SK-N-SH (cell line): Measurements from ENCODE around the gene NEAT1. TPM values are rescaled to one million over a fixed set of nuclear protein-coding genes. Genes with fewer than 3 reads are reported as not detected.

Source experiments
- CTCF ChIA-PET: fragments of 300-600, 350-600 bp; formaldehyde crosslinking; extraction: SDS; loops from one replicate; lab custom pipeline; 2021; lab: Yijun Ruan, JAX
- POLR2A ChIA-PET: fragments of 350-600 bp; sonication (Branson Sonifier 250); formaldehyde crosslinking; extraction: SDS; loops from one replicate; lab custom pipeline; 2020; ENCODE audit warnings: antibody characterized with exemption, inconsistent platforms; lab: Yijun Ruan, JAX
- DNase-seq: peaks from one replicate; pipeline ENCODE4 v3.0.0; 2012
- H2AFZ ChIP-seq: fragments of 200-600 bp; sonication (generic); 2 replicates; pipeline ENCODE4 v1.8.1; 2016; ENCODE audit warnings: antibody characterized with exemption, mild to moderate bottlenecking, low read depth
- H3F3A ChIP-seq: fragments of 200-600 bp; sonication (generic); replicated peaks from 2 replicates; pipeline ENCODE3; 2016; ENCODE audit warnings: antibody characterized with exemption, mild to moderate bottlenecking; ENCODE audit not compliant: insufficient read depth
- H3K27ac ChIP-seq, 2 experiments: fragments of 200-500 bp in 1 of 2; fragments of 200-600 bp in 1 of 2; sonication (Bioruptor generic) in 1 of 2; sonication (generic), shearing (Covaris generic) in 1 of 2; 2 replicates each; pipeline versions ENCODE4 v1.5.1 to v1.6.1; 2014 to 2016; ENCODE audit warnings: low read depth in 2 of 2, inconsistent platforms in 1 of 2, low read length in 1 of 2, mild to moderate bottlenecking in 1 of 2, mixed read lengths in 1 of 2
- H3K27me3 ChIP-seq: fragments of 200-600 bp; sonication (generic), shearing (Covaris generic); 2 replicates; pipeline ENCODE4 v1.6.1; 2016; ENCODE audit warnings: mixed run types; ENCODE audit not compliant: insufficient read depth
- H3K36me3 ChIP-seq, 2 experiments: fragments of 200-500 bp in 1 of 2; fragments of 200-600 bp in 1 of 2; sonication (Bioruptor generic) in 1 of 2; sonication (generic) in 1 of 2; replicated peaks in 1 of 2; 2 replicates each; pipeline versions ENCODE3 to v1.5.1; 2014 to 2016; ENCODE audit warnings: low read length in 1 of 2, mild to moderate bottlenecking in 1 of 2; ENCODE audit not compliant: insufficient read depth in 2 of 2, control insufficient read depth in 1 of 2
- H3K4me1 ChIP-seq, 2 experiments: fragments of 200-500 bp in 1 of 2; fragments of 200-600 bp in 1 of 2; sonication (Bioruptor generic) in 1 of 2; sonication (generic), shearing (Covaris generic) in 1 of 2; 2 replicates each; pipeline versions ENCODE4 v1.5.1 to v1.6.1; 2014 to 2016; ENCODE audit warnings: low read depth in 1 of 2, low read length in 1 of 2, mixed run types in 1 of 2; ENCODE audit not compliant: insufficient read depth in 2 of 2, control insufficient read depth in 1 of 2
- H3K4me2 ChIP-seq: fragments of 200-600 bp; sonication (generic), shearing (Covaris generic); 2 replicates; pipeline ENCODE4 v1.6.1; 2017; ENCODE audit warnings: mixed run types
- H3K4me3 ChIP-seq, 2 experiments: fragments of 200-500 bp in 1 of 2; fragments of 200-600 bp in 1 of 2; sonication (Bioruptor generic) in 1 of 2; sonication (generic), shearing (Covaris generic) in 1 of 2; 2 replicates each; pipeline versions ENCODE4 v1.5.1 to v1.8.1; 2014 to 2016; ENCODE audit warnings: low read depth in 2 of 2, inconsistent platforms in 1 of 2, low read length in 1 of 2, mild to moderate bottlenecking in 1 of 2, mixed read lengths in 1 of 2, moderate library complexity in 1 of 2
- H3K79me2 ChIP-seq: fragments of 200-600 bp; sonication (generic); 2 replicates; pipeline ENCODE4 v1.8.1; 2017; ENCODE audit warnings: mild to moderate bottlenecking; ENCODE audit not compliant: insufficient read depth
- H3K9ac ChIP-seq: fragments of 200-600 bp; sonication (generic); 2 replicates; pipeline ENCODE4 v1.6.1; 2017; ENCODE audit warnings: mixed run types
- H3K9me2 ChIP-seq: fragments of 200-600 bp; sonication (generic); 2 replicates; pipeline ENCODE4 v1.6.1; 2017; ENCODE audit warnings: mixed run types
- H3K9me3 ChIP-seq: fragments of 200-600 bp; sonication (generic); 2 replicates; pipeline ENCODE4 v1.6.1; 2017; ENCODE audit warnings: mixed run types, mild to moderate bottlenecking, moderate library complexity
- H4K20me1 ChIP-seq: fragments of 200-600 bp; sonication (generic); 2 replicates; pipeline ENCODE4 v1.6.1; 2017; ENCODE audit warnings: mild to moderate bottlenecking, mixed run types; ENCODE audit not compliant: insufficient read depth
- JUND ChIP-seq: IDR thresholded peaks from 2 replicates; pipeline ENCODE4 v1.4.0; 2012
- NFIC ChIP-seq: IDR thresholded peaks from 2 replicates; pipeline ENCODE4 v1.4.0; 2012; ENCODE audit warnings: borderline replicate concordance
- POLR2AphosphoS5 ChIP-seq: IDR thresholded peaks from 2 replicates; pipeline ENCODE4 v1.6.1; 2012; ENCODE audit warnings: low read depth, low read length
- RAD21 ChIP-seq: IDR thresholded peaks from 2 replicates; pipeline ENCODE4 v1.6.1; 2012; ENCODE audit warnings: mild to moderate bottlenecking, low read length
- SMC3 ChIP-seq: IDR thresholded peaks from 2 replicates; pipeline ENCODE4 v1.6.1; 2012; ENCODE audit warnings: low read depth, low read length, improper control_type of control experiment
- TCF12 ChIP-seq: IDR thresholded peaks from 2 replicates; pipeline ENCODE4 v1.4.0; 2012
- YY1 ChIP-seq: IDR thresholded peaks from 2 replicates; pipeline ENCODE4 v1.4.0; 2012; ENCODE audit warnings: low read depth, mild to moderate bottlenecking
- WGBS: methylation state at CpG from one replicate; pipeline ENCODE4 v1.1.6; 2017; ENCODE audit warnings: low lambda C conversion rate; 5-methylcytosine and 5-hydroxymethylcytosine counted together
- polyA plus RNA-seq, 3 experiments: library from polyadenylated mRNA; depleted of rRNA; stranded (reverse); fragments of >200 nt; gene quantifications; 2 replicates each; pipeline ENCODE4 v1.2.3, GENCODE V29; 2012
- TF ChIP-seq, protein P1 (sequence below): fragments of 200-600 bp; sonication (generic); IDR thresholded peaks from 2 replicates; pipeline ENCODE4 v1.6.1; 2017; ENCODE audit warnings: antibody characterized with exemption, mild to moderate bottlenecking, moderate library complexity
- TF ChIP-seq, protein P2 (sequence below): fragments of 150-350 bp; IDR thresholded peaks from 2 replicates; pipeline ENCODE4 v1.6.1; 2017; ENCODE audit warnings: antibody characterized with exemption, low read length, low read depth, borderline replicate concordance

The NEAT1 gene
- polyA plus RNA-seq, 1 of the 3 experiments (the other 2 are of a cell fraction): 435 TPM

DNA sequence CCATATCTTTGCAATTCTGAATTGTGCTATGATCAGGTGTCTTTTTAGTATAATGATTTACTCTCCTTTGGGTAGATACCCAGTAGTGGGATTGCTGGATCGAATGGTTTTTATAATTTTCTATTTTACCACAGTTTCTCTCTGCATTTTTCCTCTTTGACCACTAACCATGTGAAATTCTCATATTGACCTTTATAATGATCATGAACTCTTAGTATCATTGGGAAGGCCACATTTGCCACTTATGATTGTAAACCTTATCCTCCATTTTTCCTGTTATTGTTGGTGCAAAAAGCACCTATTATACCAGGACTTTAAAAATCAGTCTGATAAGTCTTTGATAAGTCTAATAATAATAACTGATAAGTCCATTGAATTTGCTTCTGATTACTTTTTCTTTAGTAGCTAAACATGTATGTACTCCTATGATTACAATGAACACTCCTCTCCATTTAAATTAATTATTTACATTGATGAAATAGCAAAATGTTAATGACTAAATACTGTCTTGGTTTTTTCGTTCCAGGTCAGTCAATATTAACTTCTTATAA is 9.6 kb downstream of the NEAT1 start:
- Histone ChIP-seq H3K36me3 (peaks cover 69 to 97% of the 10 kb centered on the region in 2 experiments), H3K4me2 (peak overlapping the region; percentile 94), H3K4me1 (peaks cover 4 to 37% of the 10 kb centered on the region in 2 experiments; a peak in 2 of 4 replicates), H3K27ac (peak overlapping the region in 1 of 2 experiments; percentile 100; a peak in 3 of 4 replicates), H3K9me3 (no peaks in the 10 kb centered on the region), H3K79me2 (peaks cover 99% of the 10 kb centered on the region), H3K9me2 (no peaks in the 10 kb centered on the region), H3F3A (peaks cover 98% of the 10 kb centered on the region), H3K4me3 (peak overlapping the region; percentile 77 to 83; a peak in 3 of 4 replicates)
- no peak for DNase-seq
- CTCF ChIA-PET: interaction anchor here (0.7 to 1.1 kb wide), 4 partner anchors 15 to 71 kb away, joined by 3 to 4 read pairs (median 4); no protein-coding TSS in a partner anchor
- TF ChIP-seq POLR2AphosphoS5 (peak; percentile 10; the same call in 1 of the 2 replicates), NFIC (no peak)
- TF ChIP-seq, protein P1, sequence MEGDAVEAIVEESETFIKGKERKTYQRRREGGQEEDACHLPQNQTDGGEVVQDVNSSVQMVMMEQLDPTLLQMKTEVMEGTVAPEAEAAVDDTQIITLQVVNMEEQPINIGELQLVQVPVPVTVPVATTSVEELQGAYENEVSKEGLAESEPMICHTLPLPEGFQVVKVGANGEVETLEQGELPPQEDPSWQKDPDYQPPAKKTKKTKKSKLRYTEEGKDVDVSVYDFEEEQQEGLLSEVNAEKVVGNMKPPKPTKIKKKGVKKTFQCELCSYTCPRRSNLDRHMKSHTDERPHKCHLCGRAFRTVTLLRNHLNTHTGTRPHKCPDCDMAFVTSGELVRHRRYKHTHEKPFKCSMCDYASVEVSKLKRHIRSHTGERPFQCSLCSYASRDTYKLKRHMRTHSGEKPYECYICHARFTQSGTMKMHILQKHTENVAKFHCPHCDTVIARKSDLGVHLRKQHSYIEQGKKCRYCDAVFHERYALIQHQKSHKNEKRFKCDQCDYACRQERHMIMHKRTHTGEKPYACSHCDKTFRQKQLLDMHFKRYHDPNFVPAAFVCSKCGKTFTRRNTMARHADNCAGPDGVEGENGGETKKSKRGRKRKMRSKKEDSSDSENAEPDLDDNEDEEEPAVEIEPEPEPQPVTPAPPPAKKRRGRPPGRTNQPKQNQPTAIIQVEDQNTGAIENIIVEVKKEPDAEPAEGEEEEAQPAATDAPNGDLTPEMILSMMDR: no peak
- TF ChIP-seq, protein P2, sequence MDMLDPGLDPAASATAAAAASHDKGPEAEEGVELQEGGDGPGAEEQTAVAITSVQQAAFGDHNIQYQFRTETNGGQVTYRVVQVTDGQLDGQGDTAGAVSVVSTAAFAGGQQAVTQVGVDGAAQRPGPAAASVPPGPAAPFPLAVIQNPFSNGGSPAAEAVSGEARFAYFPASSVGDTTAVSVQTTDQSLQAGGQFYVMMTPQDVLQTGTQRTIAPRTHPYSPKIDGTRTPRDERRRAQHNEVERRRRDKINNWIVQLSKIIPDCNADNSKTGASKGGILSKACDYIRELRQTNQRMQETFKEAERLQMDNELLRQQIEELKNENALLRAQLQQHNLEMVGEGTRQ: no peak
- TF ChIP-seq, all 33 proteins: peak for 1
- WGBS: 71% methylated on average over 2 of the region's 2 CpGs
- no peak overlapping the region for H2AFZ ChIP-seq
- H3K27me3 ChIP-seq: no peaks in the 10 kb centered on the region
- POLR2A ChIA-PET: interaction anchor here (1.0 kb wide), 1 partner anchor 9 kb away, joined by 5 read pairs; the partner anchor contains the start of gene NEAT1
- peaks cover 99% of the 10 kb centered on the region for H4K20me1 ChIP-seq
- H3K9ac ChIP-seq: peak overlapping the region; percentile 98

DNA sequence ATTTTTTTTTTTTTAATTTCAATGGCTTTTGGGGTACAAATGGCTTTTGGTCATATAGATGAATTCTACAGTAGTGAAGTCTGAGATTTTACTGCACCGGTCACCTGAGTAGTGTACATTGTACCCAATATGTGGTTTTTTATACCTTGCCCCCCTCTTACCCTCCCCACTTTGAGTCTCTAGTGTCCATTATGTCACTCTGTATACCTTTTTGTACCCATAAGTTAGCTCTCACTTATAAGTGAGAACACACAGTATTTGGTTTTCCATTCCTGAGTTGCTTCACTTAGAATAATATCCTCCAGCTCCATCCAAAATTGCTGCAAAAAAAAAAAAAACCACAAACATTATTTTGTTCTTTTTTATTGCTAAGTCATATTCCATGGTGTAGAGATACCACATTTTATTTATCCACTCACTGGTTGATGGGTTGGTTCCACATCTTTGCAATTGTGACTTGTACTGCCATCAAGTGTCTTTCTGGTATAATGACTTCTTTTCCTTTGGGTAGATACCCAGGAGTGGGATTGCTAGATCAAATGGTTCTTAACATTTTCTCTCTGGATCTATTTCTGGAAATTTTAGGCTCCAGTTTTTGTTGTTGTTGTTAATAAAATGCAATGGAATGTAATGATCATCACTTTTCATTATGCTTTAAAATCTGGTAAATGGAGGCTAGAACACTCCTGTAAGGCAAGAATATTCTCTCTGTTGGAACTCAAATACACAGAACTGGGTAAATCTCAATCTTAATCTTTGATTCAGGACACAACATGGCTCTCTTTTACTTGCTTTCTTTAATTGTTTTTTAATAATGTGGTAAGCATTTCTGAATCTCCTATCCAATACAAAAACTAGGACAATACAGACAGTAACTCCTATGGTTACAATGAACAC is 10.3 kb downstream of the NEAT1 start:
- peaks cover 99% of the 10 kb centered on the region for H3F3A ChIP-seq
- peaks cover 99% of the 10 kb centered on the region for H4K20me1 ChIP-seq
- peak overlapping the region; percentile 94 for H3K4me2 ChIP-seq
- no peak overlapping the region for H2AFZ ChIP-seq
- peaks cover 99% of the 10 kb centered on the region for H3K79me2 ChIP-seq
- H3K4me3 ChIP-seq: peak overlapping the region; percentile 77 to 83; a peak in 2 of 4 replicates
- 79% methylated on average over 1 of the region's 1 CpG for WGBS
- POLR2A ChIA-PET: interaction anchor here (1.0 kb wide), 1 partner anchor 10 kb away, joined by 5 read pairs; the partner anchor contains the start of gene NEAT1
- TF ChIP-seq YY1 (no peak), TCF12 (no peak), SMC3 (peak; percentile 40; the same call in 1 of the 2 replicates), JUND (peak; percentile 5; the same call in 1 of the 2 replicates), RAD21 (peak; percentile 72), POLR2AphosphoS5 (peak; percentile 58; the same call in 1 of the 2 replicates)
- TF ChIP-seq, protein P1: peak; percentile 35; the same call in 1 of the 2 replicates
- H3K27me3 ChIP-seq: no peaks in the 10 kb centered on the region
- peaks cover 8 to 30% of the 10 kb centered on the region in 2 experiments; a peak in 3 of 4 replicates for H3K4me1 ChIP-seq
- H3K27ac ChIP-seq: peak overlapping the region; percentile 31 to 100; a peak in 3 of 4 replicates
- H3K36me3 ChIP-seq: peaks cover 69 to 97% of the 10 kb centered on the region in 2 experiments
- no peaks in the 10 kb centered on the region for H3K9me3 ChIP-seq
- no peaks in the 10 kb centered on the region for H3K9me2 ChIP-seq
- DNase-seq: no peak
- CTCF ChIA-PET: interaction anchor here (0.7 to 1.1 kb wide), 5 partner anchors 14 to 70 kb away, joined by 3 to 4 read pairs (median 4); no protein-coding TSS in a partner anchor
- H3K9ac ChIP-seq: peak overlapping the region; percentile 98
